WTC11 (cell line): ENCODE results near the gene SH3PXD2A. TPM values are rescaled to one million over a fixed set of nuclear protein-coding genes. Genes with fewer than 3 reads are reported as not detected.

ENCODE experiments used
- ATAC-seq: fragments of 200-7000 bp; cut with Tn5 transposase; 2 replicates; pipeline ENCODE4 v1.10.0; 2021; ENCODE audit warnings: mild to moderate bottlenecking, moderate library complexity
- CTCF ChIA-PET: fragments of 300-600 bp; sonication (Branson Sonifier 250); formaldehyde crosslinking; loops from one replicate; lab custom pipeline; 2021; ENCODE audit warnings: antibody characterized with exemption; lab: Charles Lee
- POLR2A ChIA-PET: fragments of 350-600 bp; sonication (Branson Sonifier 250); formaldehyde crosslinking; loops from one replicate; lab custom pipeline; 2021; ENCODE audit warnings: antibody characterized with exemption; lab: Charles Lee
- DNase-seq: peaks from one replicate; pipeline ENCODE4 v3.0.0; 2021; ENCODE audit warnings: low spot score
- H3K27ac Mint-ChIP-seq: 2 replicates; pipeline ENCODE4 v1.8.0; 2021; ENCODE audit warnings: mixed read lengths
- H3K27me3 Mint-ChIP-seq: 2 replicates; pipeline ENCODE4 v1.8.0; 2021; ENCODE audit warnings: low read depth, mild to moderate bottlenecking, moderate library complexity, mixed read lengths
- H3K36me3 Mint-ChIP-seq: 2 replicates; pipeline ENCODE4 v1.8.0; 2021; ENCODE audit warnings: mixed read lengths
- H3K4me1 Mint-ChIP-seq: 2 replicates; pipeline ENCODE4 v1.8.0; 2022; ENCODE audit warnings: mixed read lengths
- H3K4me3 Mint-ChIP-seq: 2 replicates; pipeline ENCODE4 v1.8.0; 2021; ENCODE audit warnings: mild to moderate bottlenecking, moderate library complexity, mixed read lengths
- H3K9me3 Mint-ChIP-seq: 2 replicates; pipeline ENCODE4 v1.8.0; 2021; ENCODE audit warnings: mixed read lengths
- AFF4 ChIP-seq: sonication (generic); formaldehyde crosslinking; IDR thresholded peaks from 2 replicates; pipeline ENCODE4 v1.8.1; 2023; ENCODE audit warnings: mild to moderate bottlenecking, missing genetic modification reagents, borderline replicate concordance
- ATF2 ChIP-seq: sonication (generic); formaldehyde crosslinking; IDR thresholded peaks from 2 replicates; pipeline ENCODE4 v1.8.1; 2022; ENCODE audit warnings: low read depth, missing genetic modification reagents, borderline replicate concordance
- CREM ChIP-seq: sonication (generic); formaldehyde crosslinking; IDR thresholded peaks from 2 replicates; pipeline ENCODE4 v1.8.1; 2022; ENCODE audit warnings: mild to moderate bottlenecking, missing genetic modification reagents, moderate library complexity
- CTCF ChIP-seq: fragments of 200-600 bp; IDR thresholded peaks from 2 replicates; pipeline ENCODE4 v1.8.0; 2022; ENCODE audit warnings: antibody characterized with exemption
- JUN ChIP-seq: sonication (generic); formaldehyde crosslinking; IDR thresholded peaks from 2 replicates; pipeline ENCODE4 v1.8.0; 2023; ENCODE audit warnings: mild to moderate bottlenecking, missing genetic modification reagents
- KAT7 ChIP-seq: sonication (generic); formaldehyde crosslinking; IDR thresholded peaks from 2 replicates; pipeline ENCODE4 v1.8.1; 2023; ENCODE audit warnings: missing genetic modification reagents, mild to moderate bottlenecking, borderline replicate concordance
- NFYB ChIP-seq: sonication (generic); formaldehyde crosslinking; conservative IDR thresholded peaks from 2 replicates; pipeline ENCODE4 v1.8.0; 2022; ENCODE audit warnings: low read depth, missing genetic modification reagents
- NR2C2 ChIP-seq: sonication (generic); formaldehyde crosslinking; IDR thresholded peaks from 2 replicates; pipeline ENCODE4 v1.8.0; 2022; ENCODE audit warnings: mild to moderate bottlenecking, missing genetic modification reagents
- PRDM15 ChIP-seq: sonication (generic); formaldehyde crosslinking; IDR thresholded peaks from 2 replicates; pipeline ENCODE4 v1.8.0; 2022; ENCODE audit warnings: missing genetic modification reagents
- ZNF121 ChIP-seq: sonication (generic); formaldehyde crosslinking; IDR thresholded peaks from 2 replicates; pipeline ENCODE4 v1.8.0; 2023; ENCODE audit warnings: missing genetic modification reagents
- ZNF416 ChIP-seq: fragments of 250-450 bp; sonication (Bioruptor Pico); IDR thresholded peaks from 2 replicates; pipeline ENCODE4 v1.9.0; 2021; ENCODE audit warnings: mild to moderate bottlenecking, inconsistent platforms
- total RNA-seq: library from RNA; stranded (reverse); gene quantifications from 3 replicates; pipeline ENCODE4 v1.2.3, GENCODE V29; 2021
- TF ChIP-seq, protein P1 (sequence below): sonication (generic); formaldehyde crosslinking; IDR thresholded peaks from 2 replicates; pipeline ENCODE4 v1.8.1; 2022; ENCODE audit warnings: missing genetic modification reagents, borderline replicate concordance
- TF ChIP-seq, protein P2 (sequence below): sonication (generic); formaldehyde crosslinking; conservative IDR thresholded peaks from 2 replicates; pipeline ENCODE4 v1.8.1; 2022; ENCODE audit warnings: mild to moderate bottlenecking, missing genetic modification reagents
- TF ChIP-seq, protein P3 (sequence below): sonication (generic); formaldehyde crosslinking; IDR thresholded peaks from 2 replicates; pipeline ENCODE4 v1.8.1; 2022; ENCODE audit warnings: mild to moderate bottlenecking, moderate library complexity, missing genetic modification reagents

SH3PXD2A gene
- total RNA-seq, 1 experiment from 2014 or later = 15.7 TPM

GRCh38 chr10:103726637-103727036 lies 128.7 kb downstream of the SH3PXD2A start (continued):
- TF ChIP-seq ATF2 (CRISPR knock-in tag) = no peak

- H3K4me1 Mint-ChIP-seq = peaks cover 14% of the 10 kb centered on the region
- CTCF ChIA-PET = interaction anchor here (1.3 kb wide), 1 partner anchor 12 kb away, joined by 4 read pairs; no protein-coding TSS in a partner anchor
- H3K27me3 Mint-ChIP-seq = no peaks in the 10 kb centered on the region
- ATAC-seq (no peak), DNase-seq (no peak)
- no peaks in the 10 kb centered on the region for H3K9me3 Mint-ChIP-seq
- no peak overlapping the region for H3K4me3 Mint-ChIP-seq
- POLR2A ChIA-PET = no interaction called here
- H3K27ac Mint-ChIP-seq = no peak overlapping the region
- TF ChIP-seq, protein P1, sequence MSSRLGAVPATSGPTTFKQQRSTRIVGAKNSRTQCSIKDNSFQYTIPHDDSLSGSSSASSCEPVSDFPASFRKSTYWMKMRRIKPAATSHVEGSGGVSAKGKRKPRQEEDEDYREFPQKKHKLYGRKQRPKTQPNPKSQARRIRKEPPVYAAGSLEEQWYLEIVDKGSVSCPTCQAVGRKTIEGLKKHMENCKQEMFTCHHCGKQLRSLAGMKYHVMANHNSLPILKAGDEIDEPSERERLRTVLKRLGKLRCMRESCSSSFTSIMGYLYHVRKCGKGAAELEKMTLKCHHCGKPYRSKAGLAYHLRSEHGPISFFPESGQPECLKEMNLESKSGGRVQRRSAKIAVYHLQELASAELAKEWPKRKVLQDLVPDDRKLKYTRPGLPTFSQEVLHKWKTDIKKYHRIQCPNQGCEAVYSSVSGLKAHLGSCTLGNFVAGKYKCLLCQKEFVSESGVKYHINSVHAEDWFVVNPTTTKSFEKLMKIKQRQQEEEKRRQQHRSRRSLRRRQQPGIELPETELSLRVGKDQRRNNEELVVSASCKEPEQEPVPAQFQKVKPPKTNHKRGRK (CRISPR knock-in tag) = no peak
- TF ChIP-seq PRDM15 (no peak), CTCF (no peak), ATF2 (CRISPR knock-in tag) (no peak), JUN (no peak), KAT7 (CRISPR knock-in tag) (no peak), NR2C2 (no peak), CREM (CRISPR knock-in tag) (no peak), NFYB (no peak), AFF4 (CRISPR knock-in tag) (no peak), ZNF416 (no peak), ZNF121 (CRISPR knock-in tag) (no peak)
- TF ChIP-seq, protein P2, sequence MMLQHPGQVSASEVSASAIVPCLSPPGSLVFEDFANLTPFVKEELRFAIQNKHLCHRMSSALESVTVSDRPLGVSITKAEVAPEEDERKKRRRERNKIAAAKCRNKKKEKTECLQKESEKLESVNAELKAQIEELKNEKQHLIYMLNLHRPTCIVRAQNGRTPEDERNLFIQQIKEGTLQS (CRISPR knock-in tag) = no peak
- TF ChIP-seq, protein P3, sequence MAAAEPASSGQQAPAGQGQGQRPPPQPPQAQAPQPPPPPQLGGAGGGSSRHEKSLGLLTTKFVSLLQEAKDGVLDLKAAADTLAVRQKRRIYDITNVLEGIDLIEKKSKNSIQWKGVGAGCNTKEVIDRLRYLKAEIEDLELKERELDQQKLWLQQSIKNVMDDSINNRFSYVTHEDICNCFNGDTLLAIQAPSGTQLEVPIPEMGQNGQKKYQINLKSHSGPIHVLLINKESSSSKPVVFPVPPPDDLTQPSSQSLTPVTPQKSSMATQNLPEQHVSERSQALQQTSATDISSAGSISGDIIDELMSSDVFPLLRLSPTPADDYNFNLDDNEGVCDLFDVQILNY (CRISPR knock-in tag) = no peak
- no peaks in the 10 kb centered on the region for H3K36me3 Mint-ChIP-seq
Observed at GRCh38 chr10:103725242-103725641, 130.1 kb downstream of the SH3PXD2A start.
